Measurements from ENCODE around the gene GRIK4. TPM values are rescaled to one million over a fixed set of nuclear protein-coding genes. Genes with fewer than 3 reads are reported as not detected.

GRIK4 gene
- polyA plus RNA-seq, 1 donor from 2014 or later, result 3.4 TPM

DNA sequence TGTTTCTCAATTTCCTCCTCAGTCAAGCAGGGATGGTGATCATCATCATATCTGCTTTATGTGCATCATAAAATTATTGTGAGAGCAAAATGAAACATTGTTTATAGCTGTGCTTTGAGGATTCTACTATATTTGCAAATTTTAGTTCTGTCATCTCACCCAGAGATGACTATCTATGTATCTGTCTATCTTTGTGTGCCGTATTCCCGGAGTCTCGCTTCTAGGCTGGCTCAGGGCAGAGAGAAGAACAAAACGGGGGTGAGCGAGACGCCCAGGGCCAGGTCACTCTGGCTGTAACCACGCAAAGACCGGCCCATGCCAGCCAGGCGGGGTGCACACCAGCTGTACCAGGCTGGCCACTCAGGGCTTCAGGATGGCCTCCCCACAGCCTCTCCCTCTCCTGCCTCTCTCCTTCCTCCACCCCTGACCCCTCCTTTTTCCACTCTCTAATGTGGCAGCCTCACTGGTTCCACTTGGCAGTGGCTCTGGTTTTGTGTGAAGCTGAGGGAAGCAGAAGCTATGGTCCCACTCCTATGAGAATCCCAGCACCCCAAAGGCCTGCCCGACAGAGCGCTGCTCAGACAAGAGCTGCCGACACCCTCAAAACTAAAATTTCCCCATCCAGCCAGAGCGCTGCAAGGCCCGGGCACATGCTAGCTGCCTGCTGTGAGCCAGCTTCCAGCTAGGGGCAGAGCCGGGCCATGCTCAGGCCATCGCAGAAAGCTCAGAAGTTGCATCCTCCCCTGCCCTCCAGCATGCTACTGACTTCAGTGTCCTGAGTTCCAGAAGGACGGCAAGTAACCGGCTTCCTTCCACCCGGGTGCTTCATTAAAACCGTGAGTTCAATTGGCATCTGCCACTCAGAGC is 372.8 kb downstream of the GRIK4 start:
- no peak overlapping the region for H3K4me2 ChIP-seq (ENCODE audit: low read length)
- H3K9me3 ChIP-seq (ENCODE audit: low read length), result peaks cover 3% of the 10 kb centered on the region
- H4K20me1 ChIP-seq (ENCODE audit: insufficient read depth), result no peaks in the 10 kb centered on the region
- H3K9me2 ChIP-seq (ENCODE audit: insufficient read depth, low read length), result no peaks in the 10 kb centered on the region
- H2AFZ ChIP-seq (ENCODE audit: low read depth, low read length), result no peak overlapping the region
- no peaks in the 10 kb centered on the region for H3F3A ChIP-seq (ENCODE audit: insufficient read depth, low read length, poor library complexity, severe bottlenecking)
- H3K79me2 ChIP-seq (replicated peaks; ENCODE audit: insufficient read depth, low read length), result no peaks in the 10 kb centered on the region
- H3K27me3 ChIP-seq (ENCODE audit: insufficient read depth, low read depth, low read length), result no peaks in the 10 kb centered on the region
- TF ChIP-seq EP300 (conservative IDR thresholded peaks at IDR 0.05; ENCODE audit: poor library complexity, severe bottlenecking), result no peak
- no peak for TF ChIP-seq POLR2AphosphoS5 (IDR thresholded peaks at IDR 0.05)
- TF ChIP-seq, protein P1, sequence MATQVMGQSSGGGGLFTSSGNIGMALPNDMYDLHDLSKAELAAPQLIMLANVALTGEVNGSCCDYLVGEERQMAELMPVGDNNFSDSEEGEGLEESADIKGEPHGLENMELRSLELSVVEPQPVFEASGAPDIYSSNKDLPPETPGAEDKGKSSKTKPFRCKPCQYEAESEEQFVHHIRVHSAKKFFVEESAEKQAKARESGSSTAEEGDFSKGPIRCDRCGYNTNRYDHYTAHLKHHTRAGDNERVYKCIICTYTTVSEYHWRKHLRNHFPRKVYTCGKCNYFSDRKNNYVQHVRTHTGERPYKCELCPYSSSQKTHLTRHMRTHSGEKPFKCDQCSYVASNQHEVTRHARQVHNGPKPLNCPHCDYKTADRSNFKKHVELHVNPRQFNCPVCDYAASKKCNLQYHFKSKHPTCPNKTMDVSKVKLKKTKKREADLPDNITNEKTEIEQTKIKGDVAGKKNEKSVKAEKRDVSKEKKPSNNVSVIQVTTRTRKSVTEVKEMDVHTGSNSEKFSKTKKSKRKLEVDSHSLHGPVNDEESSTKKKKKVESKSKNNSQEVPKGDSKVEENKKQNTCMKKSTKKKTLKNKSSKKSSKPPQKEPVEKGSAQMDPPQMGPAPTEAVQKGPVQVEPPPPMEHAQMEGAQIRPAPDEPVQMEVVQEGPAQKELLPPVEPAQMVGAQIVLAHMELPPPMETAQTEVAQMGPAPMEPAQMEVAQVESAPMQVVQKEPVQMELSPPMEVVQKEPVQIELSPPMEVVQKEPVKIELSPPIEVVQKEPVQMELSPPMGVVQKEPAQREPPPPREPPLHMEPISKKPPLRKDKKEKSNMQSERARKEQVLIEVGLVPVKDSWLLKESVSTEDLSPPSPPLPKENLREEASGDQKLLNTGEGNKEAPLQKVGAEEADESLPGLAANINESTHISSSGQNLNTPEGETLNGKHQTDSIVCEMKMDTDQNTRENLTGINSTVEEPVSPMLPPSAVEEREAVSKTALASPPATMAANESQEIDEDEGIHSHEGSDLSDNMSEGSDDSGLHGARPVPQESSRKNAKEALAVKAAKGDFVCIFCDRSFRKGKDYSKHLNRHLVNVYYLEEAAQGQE (IDR thresholded peaks at IDR 0.05; ENCODE audit: borderline replicate concordance), result no peak
- TF ChIP-seq SMC3 (conservative IDR thresholded peaks at IDR 0.05; ENCODE audit: poor library complexity), result no peak
- no peak for TF ChIP-seq TAF1 (IDR thresholded peaks at IDR 0.05; ENCODE audit: low read depth)
- TF ChIP-seq EZH2 (IDR thresholded peaks at IDR 0.05; ENCODE audit: borderline replicate concordance, insufficient read depth, low read length, poor library complexity, severe bottlenecking), result no peak
- TF ChIP-seq, protein P2, sequence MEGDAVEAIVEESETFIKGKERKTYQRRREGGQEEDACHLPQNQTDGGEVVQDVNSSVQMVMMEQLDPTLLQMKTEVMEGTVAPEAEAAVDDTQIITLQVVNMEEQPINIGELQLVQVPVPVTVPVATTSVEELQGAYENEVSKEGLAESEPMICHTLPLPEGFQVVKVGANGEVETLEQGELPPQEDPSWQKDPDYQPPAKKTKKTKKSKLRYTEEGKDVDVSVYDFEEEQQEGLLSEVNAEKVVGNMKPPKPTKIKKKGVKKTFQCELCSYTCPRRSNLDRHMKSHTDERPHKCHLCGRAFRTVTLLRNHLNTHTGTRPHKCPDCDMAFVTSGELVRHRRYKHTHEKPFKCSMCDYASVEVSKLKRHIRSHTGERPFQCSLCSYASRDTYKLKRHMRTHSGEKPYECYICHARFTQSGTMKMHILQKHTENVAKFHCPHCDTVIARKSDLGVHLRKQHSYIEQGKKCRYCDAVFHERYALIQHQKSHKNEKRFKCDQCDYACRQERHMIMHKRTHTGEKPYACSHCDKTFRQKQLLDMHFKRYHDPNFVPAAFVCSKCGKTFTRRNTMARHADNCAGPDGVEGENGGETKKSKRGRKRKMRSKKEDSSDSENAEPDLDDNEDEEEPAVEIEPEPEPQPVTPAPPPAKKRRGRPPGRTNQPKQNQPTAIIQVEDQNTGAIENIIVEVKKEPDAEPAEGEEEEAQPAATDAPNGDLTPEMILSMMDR (IDR thresholded peaks at IDR 0.05; ENCODE audit: poor library complexity, severe bottlenecking), result no peak
- TF ChIP-seq RAD21 (conservative IDR thresholded peaks at IDR 0.05), result no peak
- no peak for TF ChIP-seq MXI1 (conservative IDR thresholded peaks at IDR 0.05; ENCODE audit: poor library complexity, severe bottlenecking)
- no peak overlapping the region for H3K27ac ChIP-seq (ENCODE audit: low read length)
- no peaks in the 10 kb centered on the region for H3K36me3 ChIP-seq (ENCODE audit: insufficient read depth, low read length)
- H3K4me3 ChIP-seq (ENCODE audit: low read length), result no peak overlapping the region
- H3K9ac ChIP-seq (ENCODE audit: low read length), result peak overlapping the region; percentile 14

- no peaks in the 10 kb centered on the region for H4K20me1 ChIP-seq (ENCODE audit: insufficient read depth)
- no peaks in the 10 kb centered on the region for H3K79me2 ChIP-seq (replicated peaks; ENCODE audit: insufficient read depth, low read length)
- H2AFZ ChIP-seq (ENCODE audit: low read depth, low read length), result no peak overlapping the region
- no peak overlapping the region for H3K4me3 ChIP-seq (ENCODE audit: low read length)
- peaks cover 3% of the 10 kb centered on the region for H3K9me3 ChIP-seq (ENCODE audit: low read length)
- no peaks in the 10 kb centered on the region for H3K36me3 ChIP-seq (ENCODE audit: insufficient read depth, low read length)
- TF ChIP-seq EP300 (conservative IDR thresholded peaks at IDR 0.05; ENCODE audit: poor library complexity, severe bottlenecking) (peak; percentile 18), MXI1 (conservative IDR thresholded peaks at IDR 0.05; ENCODE audit: poor library complexity, severe bottlenecking) (no peak)
- peak overlapping the region; percentile 63 for H3K27ac ChIP-seq (ENCODE audit: low read length)
- no peak overlapping the region for H3K4me2 ChIP-seq (ENCODE audit: low read length)
- no peaks in the 10 kb centered on the region for H3K27me3 ChIP-seq (ENCODE audit: insufficient read depth, low read depth, low read length)
- no peaks in the 10 kb centered on the region for H3F3A ChIP-seq (ENCODE audit: insufficient read depth, low read length, poor library complexity, severe bottlenecking)
- H3K9me2 ChIP-seq (ENCODE audit: insufficient read depth, low read length), result no peaks in the 10 kb centered on the region
- H3K9ac ChIP-seq (ENCODE audit: low read length), result peak overlapping the region; percentile 30
Observed at GRCh38 chr11:120890609-120891320, 379.2 kb downstream of the GRIK4 start.

Data from neural cell (in vitro differentiated cells).